Astrocyte of the spinal cord (primary cell): ENCODE measurements around the gene NRIP2.

Source experiments
- DNase-seq: peaks from one replicate; pipeline ENCODE4 v3.0.0; 2011; ENCODE audit warnings: low read depth, low spot score
- H3K4me3 ChIP-seq: 2 replicates; pipeline ENCODE4 v1.5.1; 2011; ENCODE audit warnings: low read depth, mild to moderate bottlenecking, low read length, moderate library complexity
- in situ Hi-C: cut with HindIII; loops from 2 replicates; pipeline ENCODE4 v1.10.0; 2017; ENCODE audit warnings: low sequenced_read_pairs
- TF ChIP-seq, protein P1 (sequence below): IDR thresholded peaks from 2 replicates; pipeline ENCODE4 v1.5.1; 2012; ENCODE audit warnings: low read depth, mild to moderate bottlenecking, low read length, inconsistent platforms

Gene NRIP2

GRCh38 chr12:2857021-2857431, 22.2 kb upstream of the NRIP2 start, which contains the start of gene TEX52:
TSS of gene TEX52 (minus strand) at chr12:2857039. CDS start at chr12:2857026, 13 bp downstream.
- TF ChIP-seq, protein P1, sequence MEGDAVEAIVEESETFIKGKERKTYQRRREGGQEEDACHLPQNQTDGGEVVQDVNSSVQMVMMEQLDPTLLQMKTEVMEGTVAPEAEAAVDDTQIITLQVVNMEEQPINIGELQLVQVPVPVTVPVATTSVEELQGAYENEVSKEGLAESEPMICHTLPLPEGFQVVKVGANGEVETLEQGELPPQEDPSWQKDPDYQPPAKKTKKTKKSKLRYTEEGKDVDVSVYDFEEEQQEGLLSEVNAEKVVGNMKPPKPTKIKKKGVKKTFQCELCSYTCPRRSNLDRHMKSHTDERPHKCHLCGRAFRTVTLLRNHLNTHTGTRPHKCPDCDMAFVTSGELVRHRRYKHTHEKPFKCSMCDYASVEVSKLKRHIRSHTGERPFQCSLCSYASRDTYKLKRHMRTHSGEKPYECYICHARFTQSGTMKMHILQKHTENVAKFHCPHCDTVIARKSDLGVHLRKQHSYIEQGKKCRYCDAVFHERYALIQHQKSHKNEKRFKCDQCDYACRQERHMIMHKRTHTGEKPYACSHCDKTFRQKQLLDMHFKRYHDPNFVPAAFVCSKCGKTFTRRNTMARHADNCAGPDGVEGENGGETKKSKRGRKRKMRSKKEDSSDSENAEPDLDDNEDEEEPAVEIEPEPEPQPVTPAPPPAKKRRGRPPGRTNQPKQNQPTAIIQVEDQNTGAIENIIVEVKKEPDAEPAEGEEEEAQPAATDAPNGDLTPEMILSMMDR = no peak
- no peak within 1 kb of the TSS for H3K4me3 ChIP-seq
- in situ Hi-C loops = no loop called here
- no peak for DNase-seq

GRCh38 chr12:2856051-2856450, 21.2 kb upstream of the NRIP2 start:
- H3K4me3 ChIP-seq = no peak overlapping the region
- DNase-seq = no peak
- TF ChIP-seq, protein P1 = no peak
- in situ Hi-C loops = no loop called here

- in situ Hi-C loops = no loop called here
- TF ChIP-seq, protein P1 = no peak
- no peak for DNase-seq
- no peak overlapping the region for H3K4me3 ChIP-seq
These were observed 20.7 kb upstream of the NRIP2 start for GRCh38 chr12:2855546-2855945.

DNA sequence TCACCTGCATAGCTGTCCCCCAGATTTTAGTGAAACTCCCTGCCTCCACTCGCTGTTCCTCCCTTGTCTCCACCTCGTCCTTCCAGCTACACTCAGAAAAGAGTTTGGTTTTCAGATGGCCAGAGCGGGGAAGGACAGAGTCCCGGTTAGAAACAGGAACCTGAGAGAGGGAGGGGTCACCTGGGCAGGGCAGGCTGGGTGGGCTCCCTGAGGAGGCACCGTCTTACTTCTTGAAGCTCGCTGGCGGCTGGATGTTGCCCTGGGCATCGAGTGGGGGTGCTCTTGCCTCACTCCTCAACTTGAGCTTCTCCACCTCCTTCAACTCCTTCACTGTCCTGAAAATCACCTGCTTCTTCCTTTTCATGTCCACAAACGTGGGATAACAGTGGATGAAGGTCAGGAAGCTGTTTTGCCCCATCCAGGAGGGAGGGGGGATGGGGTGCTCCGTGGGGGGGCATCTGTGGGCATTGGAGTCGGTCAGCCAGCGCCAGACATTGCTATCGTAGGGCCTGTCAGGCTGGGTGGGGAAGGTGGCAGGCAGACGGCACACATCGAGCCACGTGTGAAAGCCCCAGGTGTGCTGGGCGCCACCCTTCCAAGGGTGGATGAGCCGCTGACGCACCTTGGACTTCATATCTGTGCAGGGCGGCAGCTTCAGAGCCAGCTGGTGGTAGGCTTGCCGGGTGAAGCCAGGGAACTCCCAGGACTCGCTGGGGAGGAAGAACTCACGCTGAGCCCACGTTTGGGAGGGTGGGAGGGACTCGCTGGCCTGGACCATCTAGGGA, 20.0 kb upstream of the NRIP2 start:
- H3K4me3 ChIP-seq = no peak overlapping the region
- TF ChIP-seq, protein P1 = no peak
- no peak for DNase-seq
- in situ Hi-C loops = no loop called here

DNA sequence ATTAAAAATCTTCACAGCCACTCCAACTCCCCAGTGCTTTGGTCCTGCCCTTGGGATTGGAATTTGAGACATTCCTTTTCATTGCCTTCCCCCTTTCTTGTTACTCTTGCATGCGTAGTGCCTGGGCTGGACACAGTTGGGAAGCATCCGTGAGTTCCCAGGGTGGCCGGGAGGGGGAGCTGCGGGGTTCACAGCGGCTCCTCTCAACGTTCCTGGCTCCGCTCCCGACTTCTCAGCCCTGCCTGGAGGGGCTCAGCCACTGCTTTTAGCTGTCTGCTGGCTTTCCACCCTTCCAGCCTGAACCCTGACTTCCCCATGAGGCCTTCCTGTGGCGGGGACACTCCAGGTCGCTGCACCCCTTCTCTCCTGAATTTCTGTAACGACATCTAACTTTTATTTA, 18.8 kb upstream of the NRIP2 start:
- TF ChIP-seq, protein P1 = peak; percentile 98
- in situ Hi-C loops = no loop called here
- no peak overlapping the region for H3K4me3 ChIP-seq
- peak; percentile 71 for DNase-seq

- no peak overlapping the region for H3K4me3 ChIP-seq
- in situ Hi-C loops = no loop called here
- no peak for DNase-seq
- TF ChIP-seq, protein P1 = no peak
These were observed 17.1 kb upstream of the NRIP2 start for GRCh38 chr12:2851931-2852330.
